Caco-2 (cell line): ENCODE results near the gene CDH13. TPM values are rescaled to one million over a fixed set of nuclear protein-coding genes. Genes with fewer than 3 reads are reported as not detected.

ENCODE experiments used
- BruUV-seq: library from RNA; stranded (reverse); fragments of 400-500 nt; replicated peaks from 2 replicates; lab custom pipeline; 2021; lab: Mats Ljungman, UMichigan
- CTCF ChIA-PET: fragments of 300-600 bp; sonication (Branson Sonifier 250); formaldehyde crosslinking; loops from one replicate; lab custom pipeline; 2022; ENCODE audit warnings: antibody characterized with exemption; lab: Charles Lee
- POLR2A ChIA-PET: fragments of 300-600 bp; sonication (Branson Sonifier 250); formaldehyde crosslinking; loops from one replicate; lab custom pipeline; 2022; ENCODE audit warnings: antibody characterized with exemption; lab: Charles Lee
- DNase-seq, 2 experiments: peaks; one replicate each; pipeline versions ENCODE4 v3.0.0 to v3.0.0-alpha.2; 2020 to 2022
- H3K27me3 ChIP-seq: replicated peaks from 2 replicates; pipeline ENCODE4 v1.6.0; 2011; ENCODE audit warnings: low read length; ENCODE audit not compliant: control insufficient read depth, insufficient read depth
- H3K36me3 ChIP-seq: 2 replicates; pipeline ENCODE4 v1.5.1; 2011; ENCODE audit warnings: low read length; ENCODE audit not compliant: control insufficient read depth, insufficient read depth
- H3K4me1 ChIP-seq: fragments of 250-450 bp; sonication (Bioruptor Pico); 2 replicates; pipeline ENCODE4 v1.5.1; 2020; ENCODE audit warnings: mild to moderate bottlenecking
- H3K4me3 ChIP-seq: 2 replicates; pipeline ENCODE4 v1.5.1; 2011; ENCODE audit warnings: low read depth, mild to moderate bottlenecking, control low read depth, low read length
- H3K9me3 ChIP-seq: fragments of 250-450 bp; sonication (Bioruptor Pico); 2 replicates; pipeline ENCODE4 v1.5.1; 2020; ENCODE audit warnings: mild to moderate bottlenecking, moderate library complexity
- H3K27ac Mint-ChIP-seq: one replicate; pipeline ENCODE4 v1.8.0; 2022; ENCODE audit warnings: mixed read lengths; ENCODE audit not compliant: unreplicated experiment
- H3K27me3 Mint-ChIP-seq: one replicate; pipeline ENCODE4 v1.8.0; 2022; ENCODE audit warnings: mixed read lengths; ENCODE audit not compliant: insufficient read depth, unreplicated experiment
- H3K36me3 Mint-ChIP-seq: one replicate; pipeline ENCODE4 v1.8.0; 2022; ENCODE audit warnings: mild to moderate bottlenecking, mixed read lengths; ENCODE audit not compliant: insufficient read depth, unreplicated experiment
- H3K4me1 Mint-ChIP-seq: one replicate; pipeline ENCODE4 v1.8.0; 2022; ENCODE audit warnings: low read depth, mixed read lengths; ENCODE audit not compliant: unreplicated experiment
- H3K4me3 Mint-ChIP-seq: one replicate; pipeline ENCODE4 v1.8.0; 2022; ENCODE audit warnings: mild to moderate bottlenecking, moderate library complexity, mixed read lengths; ENCODE audit not compliant: unreplicated experiment
- H3K9me3 Mint-ChIP-seq: one replicate; pipeline ENCODE4 v1.8.0; 2022; ENCODE audit warnings: mixed read lengths; ENCODE audit not compliant: unreplicated experiment
- CTCF ChIP-seq, 2 experiments: fragments of 200-600 bp in 1 of 2; IDR thresholded peaks; 1 replicate in 1 of 2; 2 replicates in 1 of 2; pipeline versions ENCODE4 v1.5.1 to v1.8.0; 2011 to 2022; ENCODE audit warnings: antibody characterized with exemption in 1 of 2, control low read depth in 1 of 2, inconsistent platforms in 1 of 2, low read depth in 1 of 2, low read length in 1 of 2, mild to moderate bottlenecking in 1 of 2, moderate library complexity in 1 of 2; ENCODE audit not compliant: insufficient read depth in 1 of 2, severe bottlenecking in 1 of 2, unreplicated experiment in 1 of 2
- intact Hi-C: fragments of 100-400 bp; cut with micrococcal nuclease; formaldehyde crosslinking; loops from one replicate; pipeline ENCODE4 v1.10.0; 2022; ENCODE audit not compliant: unreplicated experiment
- total RNA-seq: library from RNA; stranded (reverse); gene quantifications from 2 replicates; pipeline ENCODE4 v1.2.3, GENCODE V29; 2022

The CDH13 gene
- total RNA-seq, 1 experiment from 2014 or later, result 2.2 TPM

- DNase-seq, result no peak
- ChIA-PET CTCF (no interaction called here), POLR2A (no interaction called here)
- Histone ChIP-seq H3K9me3 (no peaks in the 10 kb centered on the region; the same call in 1 of the 2 replicates), H3K27me3 (no peaks in the 10 kb centered on the region), H3K36me3 (no peaks in the 10 kb centered on the region), H3K4me1 (no peaks in the 10 kb centered on the region), H3K4me3 (no peak overlapping the region)
- no TSS peak for BruUV-seq
- Mint-ChIP-seq H3K9me3 (no peaks in the 10 kb centered on the region), H3K27me3 (peaks cover 23% of the 10 kb centered on the region), H3K27ac (no peak overlapping the region), H3K4me3 (no peak overlapping the region), H3K4me1 (no peaks in the 10 kb centered on the region), H3K36me3 (no peaks in the 10 kb centered on the region)
- no peak for TF ChIP-seq CTCF (IDR thresholded peaks at IDR 0.05; ENCODE audit: insufficient read depth in 1 of 2, low read depth in 1 of 2, low read length in 1 of 2, severe bottlenecking in 1 of 2, unreplicated experiment in 1 of 2)
- intact Hi-C loops, result no loop called here
Observed at GRCh38 chr16:83720213-83720612, 1093.4 kb downstream of the CDH13 start.

GRCh38 chr16:83720981-83721380, 1094.2 kb downstream of the CDH13 start:
- no peaks in the 10 kb centered on the region for H3K9me3 Mint-ChIP-seq
- Histone ChIP-seq H3K36me3 (no peaks in the 10 kb centered on the region), H3K4me1 (no peaks in the 10 kb centered on the region), H3K27me3 (no peaks in the 10 kb centered on the region), H3K9me3 (no peaks in the 10 kb centered on the region; the same call in 1 of the 2 replicates), H3K4me3 (no peak overlapping the region)
- ChIA-PET CTCF (no interaction called here), POLR2A (no interaction called here)
- intact Hi-C loops, result no loop called here
- no TSS peak for BruUV-seq
- H3K4me3 Mint-ChIP-seq, result no peak overlapping the region
- H3K36me3 Mint-ChIP-seq, result no peaks in the 10 kb centered on the region
- peaks cover 18% of the 10 kb centered on the region for H3K27me3 Mint-ChIP-seq
- H3K4me1 Mint-ChIP-seq, result no peaks in the 10 kb centered on the region
- no peak for DNase-seq
- TF ChIP-seq CTCF (IDR thresholded peaks at IDR 0.05; ENCODE audit: insufficient read depth in 1 of 2, low read depth in 1 of 2, low read length in 1 of 2, severe bottlenecking in 1 of 2, unreplicated experiment in 1 of 2), result no peak
- no peak overlapping the region for H3K27ac Mint-ChIP-seq

- Histone ChIP-seq H3K9me3 (no peaks in the 10 kb centered on the region; the same call in 1 of the 2 replicates), H3K36me3 (no peaks in the 10 kb centered on the region), H3K27me3 (no peaks in the 10 kb centered on the region), H3K4me1 (no peaks in the 10 kb centered on the region), H3K4me3 (no peak overlapping the region)
- no TSS peak for BruUV-seq
- ChIA-PET CTCF (no interaction called here), POLR2A (interaction anchor here (0.6 kb wide), 1 partner anchor 14 kb away, joined by 3 read pairs; no protein-coding TSS in a partner anchor)
- intact Hi-C loops, result no loop called here
- H3K4me1 Mint-ChIP-seq, result no peaks in the 10 kb centered on the region
- no peaks in the 10 kb centered on the region for H3K9me3 Mint-ChIP-seq
- H3K27me3 Mint-ChIP-seq, result peaks cover 14% of the 10 kb centered on the region
- H3K36me3 Mint-ChIP-seq, result no peaks in the 10 kb centered on the region
- TF ChIP-seq CTCF (IDR thresholded peaks at IDR 0.05; ENCODE audit: insufficient read depth in 1 of 2, low read depth in 1 of 2, low read length in 1 of 2, severe bottlenecking in 1 of 2, unreplicated experiment in 1 of 2), result no peak
- no peak overlapping the region for H3K4me3 Mint-ChIP-seq
- no peak overlapping the region for H3K27ac Mint-ChIP-seq
- no peak for DNase-seq
Observed at GRCh38 chr16:83721676-83722075, 1094.9 kb downstream of the CDH13 start.
